ENCODE results near the gene MRPL4. TPM values are rescaled to one million over a fixed set of nuclear protein-coding genes. Genes with fewer than 3 reads are reported as not detected.

The MRPL4 gene
- total and polyA plus RNA-seq, 2 of the 13 experiments (the other 11 are each of a cell fraction or from before 2014, with no cell fraction given): 40.6 to 42.5 TPM

DNA sequence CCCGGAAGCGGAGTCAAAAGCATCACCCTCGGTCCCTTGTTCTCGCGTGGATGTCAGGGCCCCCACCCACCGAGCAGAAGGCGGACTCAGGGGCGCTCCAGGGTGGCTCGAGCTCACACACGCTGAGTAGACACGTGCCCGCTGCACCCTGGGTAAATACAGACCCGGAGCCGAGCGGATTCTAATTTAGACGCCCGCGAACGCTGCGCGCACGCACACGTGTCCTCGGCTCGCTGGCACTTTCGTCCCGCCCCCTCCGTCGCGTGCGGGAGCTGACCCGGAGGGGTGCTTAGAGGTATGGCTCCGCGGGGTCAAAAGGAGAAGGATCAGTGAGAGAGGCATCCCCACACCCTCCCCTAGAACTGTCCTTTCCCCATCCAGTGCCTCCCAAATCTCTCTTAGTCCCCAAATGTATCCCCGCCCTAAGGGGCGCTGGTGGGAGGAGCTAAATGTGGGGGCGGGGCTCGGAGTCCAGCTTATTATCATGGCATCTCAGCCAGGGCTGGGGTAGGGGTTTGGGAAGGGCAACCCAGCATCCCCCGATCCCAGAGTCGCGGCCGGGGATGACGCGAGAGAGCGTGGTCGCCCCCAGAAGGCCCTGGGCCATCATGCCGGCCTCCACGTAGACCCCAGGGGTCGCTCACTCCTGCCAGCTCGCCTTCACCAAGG lies 37.3 kb downstream of the MRPL4 start (continued):
- TF ChIP-seq NCOA1 (CRISPR knock-in tag; IDR thresholded peaks at IDR 0.05): no peak
- no peak for TF ChIP-seq JUNB (CRISPR knock-in tag; IDR thresholded peaks at IDR 0.05; ENCODE audit: borderline replicate concordance)
- no peak for TF ChIP-seq KDM2A (CRISPR knock-in tag; IDR thresholded peaks at IDR 0.05; ENCODE audit: borderline replicate concordance, low read depth)
- no peak for TF ChIP-seq JARID2 (CRISPR knock-in tag; IDR thresholded peaks at IDR 0.05; ENCODE audit: insufficient replicate concordance)
- 0 out of 2 replicates have a peak, but pooled peaks have one; percentile 73 for TF ChIP-seq NPAS2 (CRISPR knock-in tag; IDR thresholded peaks at IDR 0.05; ENCODE audit: borderline replicate concordance)
- no peak for TF ChIP-seq ZFP41 (CRISPR knock-in tag; IDR thresholded peaks at IDR 0.05; ENCODE audit: borderline replicate concordance)
- TF ChIP-seq, protein P1, sequence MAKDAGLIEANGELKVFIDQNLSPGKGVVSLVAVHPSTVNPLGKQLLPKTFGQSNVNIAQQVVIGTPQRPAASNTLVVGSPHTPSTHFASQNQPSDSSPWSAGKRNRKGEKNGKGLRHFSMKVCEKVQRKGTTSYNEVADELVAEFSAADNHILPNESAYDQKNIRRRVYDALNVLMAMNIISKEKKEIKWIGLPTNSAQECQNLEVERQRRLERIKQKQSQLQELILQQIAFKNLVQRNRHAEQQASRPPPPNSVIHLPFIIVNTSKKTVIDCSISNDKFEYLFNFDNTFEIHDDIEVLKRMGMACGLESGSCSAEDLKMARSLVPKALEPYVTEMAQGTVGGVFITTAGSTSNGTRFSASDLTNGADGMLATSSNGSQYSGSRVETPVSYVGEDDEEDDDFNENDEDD (CRISPR knock-in tag; IDR thresholded peaks at IDR 0.05; ENCODE audit: borderline replicate concordance): peak; percentile 77; the same call in 1 of the 2 replicates
- no peak for TF ChIP-seq ZFP82 (CRISPR knock-in tag; IDR thresholded peaks at IDR 0.05; ENCODE audit: borderline replicate concordance)
- no peak for TF ChIP-seq MAF1 (CRISPR knock-in tag; IDR thresholded peaks at IDR 0.05; ENCODE audit: borderline replicate concordance)
- TF ChIP-seq CHCHD3 (CRISPR knock-in tag; IDR thresholded peaks at IDR 0.05): no peak
- TF ChIP-seq ZNF615 (CRISPR knock-in tag; IDR thresholded peaks at IDR 0.05; ENCODE audit: borderline replicate concordance): no peak
- TF ChIP-seq ZNF703 (CRISPR knock-in tag; IDR thresholded peaks at IDR 0.05; ENCODE audit: borderline replicate concordance): no peak; the same call in 1 of the 2 replicates
- no peak for TF ChIP-seq HMG20B (CRISPR knock-in tag; conservative IDR thresholded peaks at IDR 0.05)
- no peak for TF ChIP-seq SAFB2 (CRISPR knock-in tag; IDR thresholded peaks at IDR 0.05; ENCODE audit: borderline replicate concordance, low read depth)
- no peak for TF ChIP-seq PHF8 (CRISPR knock-in tag; IDR thresholded peaks at IDR 0.05)
- TF ChIP-seq ELF3 (CRISPR knock-in tag; IDR thresholded peaks at IDR 0.05): no peak
- 0 out of 2 replicates have a peak, but pooled peaks have one; percentile 71 for TF ChIP-seq ZNF230 (CRISPR knock-in tag; IDR thresholded peaks at IDR 0.05)
- peak; percentile 69; the same call in 1 of the 2 replicates for TF ChIP-seq EEA1 (CRISPR knock-in tag; IDR thresholded peaks at IDR 0.05; ENCODE audit: borderline replicate concordance)
- TF ChIP-seq SNAI1 (CRISPR knock-in tag; IDR thresholded peaks at IDR 0.05; ENCODE audit: borderline replicate concordance): peak; percentile 44; the same call in 1 of the 2 replicates
- TF ChIP-seq, protein P2, sequence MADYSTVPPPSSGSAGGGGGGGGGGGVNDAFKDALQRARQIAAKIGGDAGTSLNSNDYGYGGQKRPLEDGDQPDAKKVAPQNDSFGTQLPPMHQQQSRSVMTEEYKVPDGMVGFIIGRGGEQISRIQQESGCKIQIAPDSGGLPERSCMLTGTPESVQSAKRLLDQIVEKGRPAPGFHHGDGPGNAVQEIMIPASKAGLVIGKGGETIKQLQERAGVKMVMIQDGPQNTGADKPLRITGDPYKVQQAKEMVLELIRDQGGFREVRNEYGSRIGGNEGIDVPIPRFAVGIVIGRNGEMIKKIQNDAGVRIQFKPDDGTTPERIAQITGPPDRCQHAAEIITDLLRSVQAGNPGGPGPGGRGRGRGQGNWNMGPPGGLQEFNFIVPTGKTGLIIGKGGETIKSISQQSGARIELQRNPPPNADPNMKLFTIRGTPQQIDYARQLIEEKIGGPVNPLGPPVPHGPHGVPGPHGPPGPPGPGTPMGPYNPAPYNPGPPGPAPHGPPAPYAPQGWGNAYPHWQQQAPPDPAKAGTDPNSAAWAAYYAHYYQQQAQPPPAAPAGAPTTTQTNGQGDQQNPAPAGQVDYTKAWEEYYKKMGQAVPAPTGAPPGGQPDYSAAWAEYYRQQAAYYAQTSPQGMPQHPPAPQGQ (CRISPR knock-in tag; IDR thresholded peaks at IDR 0.05; ENCODE audit: borderline replicate concordance): no peak
- no peak for TF ChIP-seq ZNF451 (CRISPR knock-in tag; IDR thresholded peaks at IDR 0.05)
- no peak; the same call in 1 of the 2 replicates for TF ChIP-seq CCDC6 (CRISPR knock-in tag; IDR thresholded peaks at IDR 0.05)
- TF ChIP-seq, protein P3, sequence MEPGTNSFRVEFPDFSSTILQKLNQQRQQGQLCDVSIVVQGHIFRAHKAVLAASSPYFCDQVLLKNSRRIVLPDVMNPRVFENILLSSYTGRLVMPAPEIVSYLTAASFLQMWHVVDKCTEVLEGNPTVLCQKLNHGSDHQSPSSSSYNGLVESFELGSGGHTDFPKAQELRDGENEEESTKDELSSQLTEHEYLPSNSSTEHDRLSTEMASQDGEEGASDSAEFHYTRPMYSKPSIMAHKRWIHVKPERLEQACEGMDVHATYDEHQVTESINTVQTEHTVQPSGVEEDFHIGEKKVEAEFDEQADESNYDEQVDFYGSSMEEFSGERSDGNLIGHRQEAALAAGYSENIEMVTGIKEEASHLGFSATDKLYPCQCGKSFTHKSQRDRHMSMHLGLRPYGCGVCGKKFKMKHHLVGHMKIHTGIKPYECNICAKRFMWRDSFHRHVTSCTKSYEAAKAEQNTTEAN (CRISPR knock-in tag; conservative IDR thresholded peaks at IDR 0.05): peak; percentile 43; the same call in 1 of the 2 replicates
- TF ChIP-seq, protein P4, sequence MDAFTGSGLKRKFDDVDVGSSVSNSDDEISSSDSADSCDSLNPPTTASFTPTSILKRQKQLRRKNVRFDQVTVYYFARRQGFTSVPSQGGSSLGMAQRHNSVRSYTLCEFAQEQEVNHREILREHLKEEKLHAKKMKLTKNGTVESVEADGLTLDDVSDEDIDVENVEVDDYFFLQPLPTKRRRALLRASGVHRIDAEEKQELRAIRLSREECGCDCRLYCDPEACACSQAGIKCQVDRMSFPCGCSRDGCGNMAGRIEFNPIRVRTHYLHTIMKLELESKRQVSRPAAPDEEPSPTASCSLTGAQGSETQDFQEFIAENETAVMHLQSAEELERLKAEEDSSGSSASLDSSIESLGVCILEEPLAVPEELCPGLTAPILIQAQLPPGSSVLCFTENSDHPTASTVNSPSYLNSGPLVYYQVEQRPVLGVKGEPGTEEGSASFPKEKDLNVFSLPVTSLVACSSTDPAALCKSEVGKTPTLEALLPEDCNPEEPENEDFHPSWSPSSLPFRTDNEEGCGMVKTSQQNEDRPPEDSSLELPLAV (CRISPR knock-in tag; conservative IDR thresholded peaks at IDR 0.05; ENCODE audit: low read depth): no peak

All from HepG2 (cell line).